VCaP (cell line): Measurements from ENCODE around the gene MCM7.

ENCODE experiments used
- H3K27ac ChIP-seq: fragments of 450-650 bp; 2 replicates; pipeline ENCODE4 v1.5.1; 2017
- CTCF ChIP-seq: fragments of 450-650 bp; conservative IDR thresholded peaks from 2 replicates; pipeline ENCODE4 v1.5.1; 2017; ENCODE audit warnings: mild to moderate bottlenecking, moderate library complexity

Gene MCM7

GRCh38 chr7:100099452-100099851 is 1.7 kb downstream of the MCM7 start:
- TF ChIP-seq CTCF: no peak
- peak overlapping the region; percentile 92 for H3K27ac ChIP-seq

- H3K27ac ChIP-seq: peak overlapping the region; percentile 92
- TF ChIP-seq CTCF: no peak
These were observed 2.3 kb downstream of the MCM7 start for GRCh38 chr7:100098913-100099312.

GRCh38 chr7:100095704-100096103 is 5.5 kb downstream of the MCM7 start:
- TF ChIP-seq CTCF: no peak
- H3K27ac ChIP-seq: 0 out of 2 replicates have a peak overlapping the region, but pooled peaks have one; percentile 92

GRCh38 chr7:100095289-100095688 is 5.9 kb downstream of the MCM7 start:
- H3K27ac ChIP-seq: no peak overlapping the region
- TF ChIP-seq CTCF: no peak

GRCh38 chr7:100093925-100094486 is 7.2 kb downstream of the MCM7 start:
- no peak for TF ChIP-seq CTCF
- peak overlapping the region; percentile 15 for H3K27ac ChIP-seq

GRCh38 chr7:100093498-100093897 is 7.7 kb downstream of the MCM7 start:
- H3K27ac ChIP-seq: peak overlapping the region; percentile 15
- TF ChIP-seq CTCF: no peak

- TF ChIP-seq CTCF: no peak
- H3K27ac ChIP-seq: peak overlapping the region; percentile 15; the same call in 1 of the 2 replicates
These were observed 8.1 kb downstream of the MCM7 start for GRCh38 chr7:100093054-100093453.
